Activated T-cell treated with anti-CD3 and anti-CD28 coated beads, Interleukin-2, amount 50 U/mL, for 4 hours (primary cell): ENCODE data around the gene AHCYL2. TPM values are rescaled to one million over a fixed set of nuclear protein-coding genes. Genes with fewer than 3 reads are reported as not detected.

Source experiments
- ATAC-seq, 2 donors: fragments of 200-7000 bp; cut with Tn5 transposase; one replicate each; pipeline ENCODE4 v1.10.0; 2021
- DNase-seq: peaks from one replicate; pipeline ENCODE4 v3.0.0-alpha.2; 2020
- H3K27me3 Mint-ChIP-seq: one replicate; pipeline ENCODE4 v1.8.0; 2021; ENCODE audit warnings: low read depth, mixed read lengths
- H3K36me3 Mint-ChIP-seq: one replicate; pipeline ENCODE4 v1.8.0; 2022; ENCODE audit warnings: mixed read lengths; ENCODE audit not compliant: insufficient read depth
- H3K4me1 Mint-ChIP-seq: one replicate; pipeline ENCODE4 v1.8.0; 2021; ENCODE audit warnings: low read depth, mixed read lengths
- H3K4me3 Mint-ChIP-seq: one replicate; pipeline ENCODE4 v1.8.0; 2021; ENCODE audit warnings: mild to moderate bottlenecking, moderate library complexity, mixed read lengths
- H3K9me3 Mint-ChIP-seq: one replicate; pipeline ENCODE4 v1.8.0; 2021; ENCODE audit warnings: mixed read lengths
- total RNA-seq, 3 donors: library from RNA; stranded (reverse); gene quantifications; one replicate each; pipeline ENCODE4 v1.2.1, GENCODE V29; 2021

Gene AHCYL2
- total RNA-seq, 3 donors from 2014 or later: 6.0 to 7.2 (median 6.5) TPM

GRCh38 chr7:129376076-129376777 is 151.4 kb downstream of the AHCYL2 start:
- ATAC-seq (peak; percentile 82 to 84), DNase-seq (peak; percentile 18)
- Mint-ChIP-seq H3K4me1 (peaks cover 18% of the 10 kb centered on the region), H3K36me3 (peaks cover 6% of the 10 kb centered on the region), H3K4me3 (no peak overlapping the region), H3K27me3 (no peaks in the 10 kb centered on the region), H3K9me3 (no peaks in the 10 kb centered on the region)

GRCh38 chr7:129376778-129377700 is 152.2 kb downstream of the AHCYL2 start:
- H3K27me3 Mint-ChIP-seq: no peaks in the 10 kb centered on the region
- no peak overlapping the region for H3K4me3 Mint-ChIP-seq
- no peaks in the 10 kb centered on the region for H3K9me3 Mint-ChIP-seq
- ATAC-seq: peak in 1 of 2 donors; percentile 37
- peaks cover 8% of the 10 kb centered on the region for H3K36me3 Mint-ChIP-seq
- H3K4me1 Mint-ChIP-seq: peaks cover 18% of the 10 kb centered on the region
- no peak for DNase-seq

GRCh38 chr7:129381710-129382484 is 157.1 kb downstream of the AHCYL2 start:
- DNase-seq (no peak), ATAC-seq (no peak)
- peaks cover 11% of the 10 kb centered on the region for H3K4me1 Mint-ChIP-seq
- no peaks in the 10 kb centered on the region for H3K27me3 Mint-ChIP-seq
- H3K4me3 Mint-ChIP-seq: no peak overlapping the region
- H3K9me3 Mint-ChIP-seq: no peaks in the 10 kb centered on the region
- H3K36me3 Mint-ChIP-seq: peaks cover 18% of the 10 kb centered on the region

DNA sequence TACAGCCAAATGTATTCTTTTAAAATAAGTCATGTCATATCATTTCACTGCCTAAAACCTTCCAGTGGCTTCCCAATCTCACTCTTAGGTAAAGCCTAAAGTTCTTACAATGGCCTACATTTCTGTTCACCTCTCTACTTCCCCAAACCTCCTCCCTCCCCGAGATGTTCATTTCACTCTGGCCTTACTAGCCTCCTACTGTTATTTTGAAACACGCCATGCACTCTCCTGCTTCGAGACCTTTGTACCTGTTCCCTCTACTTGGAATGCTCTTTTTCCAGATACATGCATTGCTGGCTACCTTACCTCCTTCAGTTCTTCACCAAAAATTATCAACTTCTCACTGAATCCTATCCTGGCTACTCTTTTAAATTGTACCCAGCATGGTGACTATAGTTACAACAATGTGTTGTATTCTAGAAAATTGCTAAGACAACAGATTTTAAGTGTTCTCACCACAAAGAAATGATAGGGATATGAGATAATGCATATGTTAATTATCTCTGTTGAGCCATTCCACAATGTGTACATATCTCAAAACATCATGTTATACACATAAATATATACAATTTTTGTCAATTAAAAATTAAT is 158.8 kb downstream of the AHCYL2 start:
- H3K9me3 Mint-ChIP-seq: no peaks in the 10 kb centered on the region

DNA sequence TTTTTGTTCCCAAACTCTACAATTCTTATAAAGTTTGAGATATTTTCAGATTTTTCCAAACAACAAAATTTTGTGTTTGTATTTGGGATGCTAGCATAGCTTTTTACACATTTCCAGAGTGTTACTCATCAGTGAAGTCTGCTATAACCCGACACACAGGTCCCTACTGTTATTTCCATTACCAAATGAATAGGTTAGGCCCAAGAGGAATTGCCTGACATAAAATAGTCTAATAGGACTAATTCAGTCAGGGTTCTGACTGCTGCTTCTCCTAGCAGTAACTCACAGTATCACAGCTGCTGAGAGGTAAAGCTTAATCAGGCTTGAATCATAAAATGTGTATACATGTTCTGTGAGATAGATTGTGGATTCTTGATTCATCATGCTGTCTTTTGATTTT is 160.3 kb downstream of the AHCYL2 start:
- H3K9me3 Mint-ChIP-seq: no peaks in the 10 kb centered on the region
- H3K36me3 Mint-ChIP-seq: peaks cover 17% of the 10 kb centered on the region
- H3K4me1 Mint-ChIP-seq: peaks cover 4% of the 10 kb centered on the region
- H3K4me3 Mint-ChIP-seq: no peak overlapping the region
- DNase-seq (no peak), ATAC-seq (no peak)
- no peaks in the 10 kb centered on the region for H3K27me3 Mint-ChIP-seq

More for the DNA sequence above, 158.8 kb downstream of the AHCYL2 start:
- H3K4me1 Mint-ChIP-seq: peaks cover 4% of the 10 kb centered on the region
- DNase-seq (no peak), ATAC-seq (no peak)
- H3K27me3 Mint-ChIP-seq: no peaks in the 10 kb centered on the region
- peaks cover 22% of the 10 kb centered on the region for H3K36me3 Mint-ChIP-seq
- H3K4me3 Mint-ChIP-seq: no peak overlapping the region

DNA sequence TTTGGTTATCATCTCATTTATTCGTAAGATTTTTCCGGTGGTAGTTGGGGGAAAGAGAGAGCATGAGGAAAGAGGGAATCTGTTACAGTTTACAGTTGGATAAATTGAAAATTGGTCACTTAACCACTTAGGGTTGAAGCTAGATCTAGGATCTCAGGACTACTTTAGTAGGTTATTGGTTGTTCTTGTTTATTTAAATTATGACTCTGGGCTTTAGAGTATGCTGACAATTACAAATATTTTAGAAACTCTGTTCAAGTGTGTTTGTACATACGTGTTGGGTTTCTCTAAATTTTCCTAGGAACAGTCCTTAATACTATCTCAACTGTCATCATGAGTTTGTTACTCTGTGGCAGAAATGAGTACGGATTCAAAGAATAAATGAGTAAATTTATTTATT is 160.8 kb downstream of the AHCYL2 start:
- no peaks in the 10 kb centered on the region for H3K9me3 Mint-ChIP-seq
- peaks cover 4% of the 10 kb centered on the region for H3K4me1 Mint-ChIP-seq
- DNase-seq (no peak), ATAC-seq (no peak)
- no peak overlapping the region for H3K4me3 Mint-ChIP-seq
- peaks cover 16% of the 10 kb centered on the region for H3K36me3 Mint-ChIP-seq
- no peaks in the 10 kb centered on the region for H3K27me3 Mint-ChIP-seq

- H3K9me3 Mint-ChIP-seq: no peaks in the 10 kb centered on the region
- H3K27me3 Mint-ChIP-seq: no peaks in the 10 kb centered on the region
- DNase-seq (no peak), ATAC-seq (no peak)
- peaks cover 17% of the 10 kb centered on the region for H3K36me3 Mint-ChIP-seq
- peaks cover 4% of the 10 kb centered on the region for H3K4me1 Mint-ChIP-seq
- H3K4me3 Mint-ChIP-seq: no peak overlapping the region
Observed at GRCh38 chr7:129386506-129386905, 161.7 kb downstream of the AHCYL2 start.

- H3K36me3 Mint-ChIP-seq: peaks cover 16% of the 10 kb centered on the region
- no peaks in the 10 kb centered on the region for H3K27me3 Mint-ChIP-seq
- no peak for DNase-seq
- peaks cover 4% of the 10 kb centered on the region for H3K4me1 Mint-ChIP-seq
- ATAC-seq: no peak
- no peaks in the 10 kb centered on the region for H3K9me3 Mint-ChIP-seq
- H3K4me3 Mint-ChIP-seq: no peak overlapping the region
Observed at GRCh38 chr7:129387537-129387936, 162.7 kb downstream of the AHCYL2 start.

DNA sequence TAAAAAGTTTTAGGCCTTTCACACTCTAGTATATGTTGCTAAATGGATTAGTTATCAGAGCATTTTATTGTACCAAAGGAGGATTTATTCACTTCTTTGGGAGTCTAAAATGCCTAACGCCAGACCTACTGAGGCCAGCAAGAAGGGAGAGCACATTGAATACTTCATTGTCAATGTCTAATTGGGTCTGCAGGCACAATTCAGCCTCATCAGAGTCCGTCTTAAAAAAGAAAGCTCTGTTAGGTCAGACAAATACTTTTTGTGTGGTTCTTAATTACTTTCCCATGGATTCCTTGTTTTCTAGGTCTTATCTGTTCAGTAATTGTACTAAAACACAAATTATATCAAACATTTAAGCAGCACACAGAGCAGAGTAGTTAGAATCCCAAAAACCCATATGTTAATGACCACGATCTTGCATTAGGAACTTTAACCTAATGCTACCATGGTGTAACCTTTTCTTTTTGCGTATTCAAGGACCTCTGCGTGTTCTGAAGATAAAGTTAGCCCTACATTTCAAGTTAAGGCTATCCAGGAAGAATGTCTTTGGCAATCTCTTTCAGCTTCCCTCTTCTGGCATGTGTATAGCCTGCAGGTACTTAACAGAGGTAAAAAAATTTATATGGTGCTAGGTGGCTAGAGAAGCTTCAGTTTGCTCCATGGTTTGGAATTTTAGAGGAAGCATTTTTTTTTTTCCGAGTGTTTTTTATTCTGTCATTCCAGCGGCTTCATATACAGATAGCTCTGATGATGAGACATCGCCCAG is 163.7 kb downstream of the AHCYL2 start:
- H3K36me3 Mint-ChIP-seq: peaks cover 15% of the 10 kb centered on the region
- no peaks in the 10 kb centered on the region for H3K9me3 Mint-ChIP-seq
- H3K27me3 Mint-ChIP-seq: no peaks in the 10 kb centered on the region
- ATAC-seq (no peak), DNase-seq (no peak)
- H3K4me3 Mint-ChIP-seq: no peak overlapping the region
- peaks cover 4% of the 10 kb centered on the region for H3K4me1 Mint-ChIP-seq

DNA sequence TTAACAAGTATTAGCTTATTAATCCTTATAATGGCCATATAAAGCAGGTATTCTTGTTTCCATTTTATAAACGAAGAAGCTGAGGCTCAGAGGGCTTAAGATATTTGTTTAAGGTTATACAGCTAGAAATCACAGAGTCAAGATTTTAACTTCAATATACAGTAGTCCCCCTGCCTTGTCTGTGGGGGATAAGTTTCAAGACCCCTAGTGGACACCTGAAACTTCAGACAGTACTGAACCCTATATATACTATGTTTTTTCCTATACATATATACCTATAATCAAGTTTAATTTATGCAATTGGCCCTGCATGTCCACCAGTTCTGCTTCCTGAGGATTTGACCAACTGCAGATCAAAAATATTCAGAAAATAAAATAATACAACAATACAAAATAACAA is 165.0 kb downstream of the AHCYL2 start:
- H3K4me1 Mint-ChIP-seq: peaks cover 4% of the 10 kb centered on the region
- no peak overlapping the region for H3K4me3 Mint-ChIP-seq
- peaks cover 16% of the 10 kb centered on the region for H3K36me3 Mint-ChIP-seq
- no peaks in the 10 kb centered on the region for H3K9me3 Mint-ChIP-seq
- no peak for ATAC-seq
- no peaks in the 10 kb centered on the region for H3K27me3 Mint-ChIP-seq
- DNase-seq: no peak

DNA sequence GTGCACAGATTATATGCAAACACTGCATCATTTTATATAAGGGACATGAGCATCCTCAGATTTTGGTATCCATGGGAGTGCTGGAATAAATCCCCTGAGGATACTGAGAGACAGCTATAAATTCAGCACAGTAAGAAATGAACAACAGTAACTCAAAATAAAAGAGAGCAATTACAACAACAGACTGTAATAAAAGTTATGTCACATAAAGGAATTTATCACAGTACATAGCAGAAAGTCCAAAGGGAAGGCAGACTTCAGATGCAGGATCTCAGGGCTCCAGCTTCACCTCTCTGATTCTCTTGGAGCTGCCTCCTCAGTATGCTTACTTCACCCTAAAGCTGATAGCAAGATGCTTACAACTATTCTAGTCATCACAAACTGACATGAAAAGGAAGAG is 165.5 kb downstream of the AHCYL2 start:
- peaks cover 14% of the 10 kb centered on the region for H3K36me3 Mint-ChIP-seq

DNA sequence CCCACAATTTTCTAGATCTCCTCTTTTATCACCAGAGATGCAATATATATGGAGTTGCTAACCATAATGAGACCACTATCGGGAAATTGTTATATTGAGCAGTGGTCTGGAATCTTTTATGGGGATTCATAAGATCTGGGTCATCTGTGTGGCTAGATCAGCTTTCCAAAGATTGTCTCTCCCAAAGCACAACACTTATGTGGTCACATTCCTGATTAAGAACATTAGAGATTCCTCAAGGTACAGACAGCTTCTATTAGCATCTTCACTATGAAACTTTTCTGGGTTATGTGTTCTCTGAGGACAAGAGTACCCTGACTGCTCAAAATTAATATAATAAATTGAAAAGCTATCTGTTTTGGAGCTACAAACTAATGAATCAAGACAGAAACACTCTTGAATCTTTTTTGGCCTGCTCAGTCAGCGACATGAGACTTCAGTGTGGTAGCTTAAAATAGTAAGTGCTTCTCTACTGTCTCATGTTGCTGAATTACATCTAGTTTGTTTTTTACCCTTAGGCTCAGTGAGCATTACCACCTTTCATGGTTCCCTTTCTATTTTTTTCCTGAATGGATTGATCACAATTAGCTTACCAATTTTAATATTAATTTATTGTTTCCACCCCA is 166.8 kb downstream of the AHCYL2 start:
- peaks cover under 1% of the 10 kb centered on the region for H3K4me1 Mint-ChIP-seq
- H3K36me3 Mint-ChIP-seq: peaks cover 13% of the 10 kb centered on the region
- H3K27me3 Mint-ChIP-seq: no peaks in the 10 kb centered on the region
- H3K9me3 Mint-ChIP-seq: no peaks in the 10 kb centered on the region
- H3K4me3 Mint-ChIP-seq: no peak overlapping the region
- DNase-seq (no peak), ATAC-seq (no peak)

More for the DNA sequence above, 165.5 kb downstream of the AHCYL2 start:
- no peak overlapping the region for H3K4me3 Mint-ChIP-seq
- peaks cover 4% of the 10 kb centered on the region for H3K4me1 Mint-ChIP-seq
- H3K9me3 Mint-ChIP-seq: no peaks in the 10 kb centered on the region
- no peaks in the 10 kb centered on the region for H3K27me3 Mint-ChIP-seq
- ATAC-seq: no peak
- DNase-seq: no peak

- DNase-seq: no peak
- Mint-ChIP-seq H3K4me1 (no peaks in the 10 kb centered on the region), H3K4me3 (no peak overlapping the region), H3K9me3 (no peaks in the 10 kb centered on the region), H3K27me3 (no peaks in the 10 kb centered on the region), H3K36me3 (peaks cover 14% of the 10 kb centered on the region)
- ATAC-seq: no peak
Observed at GRCh38 chr7:129393255-129393654, 168.4 kb downstream of the AHCYL2 start.
